B cell (primary cell): ENCODE measurements around the gene GNPDA2. TPM values are rescaled to one million over a fixed set of nuclear protein-coding genes. Genes with fewer than 3 reads are reported as not detected.

Experiments used
- ATAC-seq: fragments of 200-7000 bp; cut with Tn5 transposase; one replicate; pipeline ENCODE4 v1.10.0; 2021; ENCODE audit warnings: low read depth, mild to moderate bottlenecking, moderate number of reproducible peaks, moderate library complexity
- CTCF ChIA-PET: fragments of 350-600 bp; sonication (Branson Sonifier 250); formaldehyde crosslinking; loops from one replicate; lab custom pipeline; 2021; ENCODE audit warnings: antibody characterized with exemption, inconsistent platforms; lab: Charles Lee
- POLR2A ChIA-PET: fragments of 350-600 bp; sonication (Branson Sonifier 250); formaldehyde crosslinking; loops from one replicate; lab custom pipeline; 2021; ENCODE audit warnings: antibody characterized with exemption; lab: Charles Lee
- DNase-seq: peaks from one replicate; pipeline ENCODE4 v3.0.0; 2013
- H2AFZ ChIP-seq: 2 replicates; pipeline ENCODE4 v1.6.1; 2012; ENCODE audit warnings: mild to moderate bottlenecking, low read depth, low read length; ENCODE audit not compliant: insufficient read depth, poor library complexity, severe bottlenecking
- H3K27ac ChIP-seq, 2 donors: 1 replicate in 1 of 2; 2 replicates in 1 of 2; pipeline ENCODE4 v1.5.1; 2012 to 2013; ENCODE audit warnings: low read length in 2 of 2, mild to moderate bottlenecking in 2 of 2, moderate library complexity in 1 of 2
- H3K27me3 ChIP-seq, 4 experiments: fragments of 200-600 bp in 1 of 4; sonication (generic) in 1 of 4; replicated peaks in 1 of 4; 1 replicate in 2 of 4; 2 replicates in 2 of 4; pipeline versions ENCODE4 v1.6.1 to v1.7.0; 2013 to 2016; ENCODE audit warnings: low read length in 3 of 4, mild to moderate bottlenecking in 2 of 4, mixed read lengths in 1 of 4, moderate library complexity in 1 of 4; ENCODE audit not compliant: insufficient read depth in 4 of 4, control insufficient read depth in 3 of 4; ENCODE audit errors: control extremely low read depth in 1 of 4
- H3K36me3 ChIP-seq, 2 experiments: replicated peaks in 1 of 2; 1 replicate in 1 of 2; 2 replicates in 1 of 2; pipeline versions ENCODE4 v1.6.1 to v1.7.1; 2013; ENCODE audit warnings: low read length in 1 of 2; ENCODE audit not compliant: insufficient read depth in 2 of 2, control insufficient read depth in 1 of 2; ENCODE audit errors: control extremely low read depth in 1 of 2, extremely low read depth in 1 of 2
- H3K4me1 ChIP-seq, 2 donors: fragments of 200-600 bp in 1 of 2; sonication (generic) in 1 of 2; 1 replicate in 1 of 2; 2 replicates in 1 of 2; pipeline versions ENCODE4 v1.5.1 to v1.6.1; 2013 to 2017; ENCODE audit warnings: low read length in 2 of 2; ENCODE audit not compliant: control insufficient read depth in 2 of 2, insufficient read depth in 2 of 2
- H3K4me2 ChIP-seq: replicated peaks from 2 replicates; pipeline ENCODE3; 2012; ENCODE audit warnings: mild to moderate bottlenecking, low read depth, low read length; ENCODE audit not compliant: poor library complexity, severe bottlenecking
- H3K4me3 ChIP-seq, 5 experiments: fragments of 200-600 bp in 1 of 5; sonication (generic) in 1 of 5; 1 replicate in 3 of 5; 2 replicates in 2 of 5; pipeline versions ENCODE4 v1.5.1 to v1.7.0; 2011 to 2016; ENCODE audit warnings: low read length in 4 of 5, mild to moderate bottlenecking in 4 of 5, low read depth in 2 of 5, control low read depth in 1 of 5, moderate library complexity in 1 of 5; ENCODE audit not compliant: insufficient read depth in 1 of 5; ENCODE audit errors: control extremely low read depth in 1 of 5, extremely low read depth in 1 of 5
- H3K79me2 ChIP-seq: fragments of 200-600 bp; sonication (generic); one replicate; pipeline ENCODE4 v1.6.0; 2016; ENCODE audit warnings: low read length; ENCODE audit not compliant: control insufficient read depth, insufficient read depth
- H3K9ac ChIP-seq: fragments of 200-600 bp; sonication (generic); 2 replicates; pipeline ENCODE4 v1.6.1; 2017; ENCODE audit warnings: mild to moderate bottlenecking, low read length, moderate library complexity
- H3K9me3 ChIP-seq, 3 donors: one replicate each; pipeline versions ENCODE4 v1.6.1 to v1.7.1; 2013; ENCODE audit warnings: low read length in 2 of 3; ENCODE audit not compliant: control insufficient read depth in 2 of 3, insufficient read depth in 1 of 3; ENCODE audit errors: control extremely low read depth in 1 of 3
- H4K20me1 ChIP-seq: 2 replicates; pipeline ENCODE4 v1.6.0; 2012; ENCODE audit warnings: mild to moderate bottlenecking, low read length; ENCODE audit not compliant: insufficient read depth, control insufficient read depth, poor library complexity, severe bottlenecking
- H3K27ac Mint-ChIP-seq: one replicate; pipeline ENCODE4 v1.8.0; 2021; ENCODE audit warnings: mixed read lengths
- H3K27me3 Mint-ChIP-seq: one replicate; pipeline ENCODE4 v1.8.0; 2021; ENCODE audit warnings: mixed read lengths
- H3K4me1 Mint-ChIP-seq: one replicate; pipeline ENCODE4 v1.8.0; 2021; ENCODE audit warnings: mixed read lengths
- H3K4me3 Mint-ChIP-seq: one replicate; pipeline ENCODE4 v1.8.0; 2021; ENCODE audit warnings: mixed read lengths
- H3K9me3 Mint-ChIP-seq: one replicate; pipeline ENCODE4 v1.8.0; 2022; ENCODE audit warnings: mixed read lengths; ENCODE audit not compliant: insufficient read depth
- CTCF ChIP-seq: fragments of 200-600 bp; IDR thresholded peaks from one replicate; pipeline ENCODE4 v1.8.0; 2022; ENCODE audit warnings: antibody characterized with exemption, mild to moderate bottlenecking
- EZH2 ChIP-seq: IDR thresholded peaks from 2 replicates; pipeline ENCODE4 v1.6.1; 2012; ENCODE audit warnings: borderline replicate concordance, low read depth, mild to moderate bottlenecking, moderate library complexity, low read length; ENCODE audit not compliant: insufficient read depth, poor library complexity, severe bottlenecking
- WGBS: methylation state at CpG from one replicate; pipeline ENCODE4 v1.1.5; 2013; ENCODE audit warnings: missing lambda C conversion rate; ENCODE audit not compliant: insufficient coverage; 5-methylcytosine and 5-hydroxymethylcytosine counted together
- intact Hi-C: fragments of 100-400 bp; cut with micrococcal nuclease; formaldehyde crosslinking; loops from one replicate; pipeline ENCODE4 v1.10.0; 2022
- polyA plus RNA-seq: library from polyadenylated mRNA; depleted of rRNA; stranded (reverse); fragments of >200 nt; gene quantifications from 2 replicates; pipeline ENCODE4 v1.2.3, GENCODE V29; 2012
- total RNA-seq, 2 donors: library from RNA; stranded (reverse); fragments of 120-200 nt in 1 of 2; gene quantifications; 1 replicate in 1 of 2; 2 replicates in 1 of 2; pipeline versions ENCODE4 v1.2.3 to v1.2.4, GENCODE V29; 2013 to 2022

Gene GNPDA2
- total and polyA plus RNA-seq, 2 donors (not counting 1 experiment from before 2014, with no cell fraction given) = 8.1 to 15.5 TPM

GRCh38 chr4:44725166-44725565 is 1.2 kb downstream of the GNPDA2 start:
- Mint-ChIP-seq H3K4me1 (peaks cover 43% of the 10 kb centered on the region), H3K27ac (peak overlapping the region; percentile 89), H3K4me3 (peak overlapping the region; percentile 93), H3K9me3 (no peaks in the 10 kb centered on the region), H3K27me3 (no peaks in the 10 kb centered on the region)
- 77% methylated on average over 6 of the region's 6 CpGs for WGBS
- CTCF ChIA-PET = interaction anchor here (0.6 to 1.2 kb wide), 2 partner anchors 47 to 94 kb away, joined by 3 to 6 read pairs; partner anchors contain the start of gene GUF1
- H3K27ac ChIP-seq = no peak overlapping the region
- H3K4me1 ChIP-seq = peaks cover 17 to 20% of the 10 kb centered on the region in 2 donors
- peaks cover 10% of the 10 kb centered on the region for H4K20me1 ChIP-seq
- DNase-seq (peak; percentile 6), ATAC-seq (no peak)
- H3K9me3 ChIP-seq = no peaks in the 10 kb centered on the region
- peak overlapping the region; percentile 83 for H3K4me2 ChIP-seq
- H2AFZ ChIP-seq = peak overlapping the region; percentile 86
- H3K4me3 ChIP-seq = peak overlapping the region in 2 of 5 experiments; percentile 69 to 83
- TF ChIP-seq CTCF = no peak
- no peak for TF ChIP-seq EZH2
- peaks cover 56% of the 10 kb centered on the region for H3K79me2 ChIP-seq
- H3K27me3 ChIP-seq = no peaks in the 10 kb centered on the region
- H3K9ac ChIP-seq = peak overlapping the region; percentile 91
- intact Hi-C loops = loop anchor here (5.0 kb wide), 1 partner anchor 33 kb away; no protein-coding TSS in a partner anchor
- POLR2A ChIA-PET = interaction anchor here (2.8 kb wide), 1 partner anchor 47 kb away, joined by 11 read pairs; the partner anchor contains the start of gene GUF1
- H3K36me3 ChIP-seq = no peaks in the 10 kb centered on the region

GRCh38 chr4:44722001-44722400 is 4.4 kb downstream of the GNPDA2 start:
- H3K27me3 ChIP-seq = no peaks in the 10 kb centered on the region
- no peak overlapping the region for H3K27ac ChIP-seq
- ATAC-seq (no peak), DNase-seq (no peak)
- no peaks in the 10 kb centered on the region for H3K9me3 ChIP-seq
- no CpG with 5 or more reads among the region's 3 CpGs for WGBS
- H3K4me1 ChIP-seq = peaks cover 12 to 15% of the 10 kb centered on the region in 2 donors
- H3K9ac ChIP-seq = no peak overlapping the region
- Mint-ChIP-seq H3K27me3 (no peaks in the 10 kb centered on the region), H3K4me1 (peaks cover 41% of the 10 kb centered on the region), H3K27ac (no peak overlapping the region), H3K9me3 (no peaks in the 10 kb centered on the region), H3K4me3 (no peak overlapping the region)
- no peaks in the 10 kb centered on the region for H3K36me3 ChIP-seq
- intact Hi-C loops = no loop called here
- H4K20me1 ChIP-seq = peaks cover 18% of the 10 kb centered on the region
- no peak overlapping the region for H2AFZ ChIP-seq
- peaks cover 52% of the 10 kb centered on the region for H3K79me2 ChIP-seq
- no peak overlapping the region for H3K4me2 ChIP-seq
- no peak for TF ChIP-seq CTCF
- no peak for TF ChIP-seq EZH2
- H3K4me3 ChIP-seq = no peak overlapping the region
- CTCF ChIA-PET = no interaction called here
- POLR2A ChIA-PET = no interaction called here
